COLO668 (cell line): ENCODE data around the gene CCT3.

ENCODE experiments used
- DNase-seq: peaks from one replicate; lab custom pipeline; 2025; ENCODE audit not compliant: unreplicated experiment; lab: John Stamatoyannopoulos, UW

The CCT3 gene

DNA sequence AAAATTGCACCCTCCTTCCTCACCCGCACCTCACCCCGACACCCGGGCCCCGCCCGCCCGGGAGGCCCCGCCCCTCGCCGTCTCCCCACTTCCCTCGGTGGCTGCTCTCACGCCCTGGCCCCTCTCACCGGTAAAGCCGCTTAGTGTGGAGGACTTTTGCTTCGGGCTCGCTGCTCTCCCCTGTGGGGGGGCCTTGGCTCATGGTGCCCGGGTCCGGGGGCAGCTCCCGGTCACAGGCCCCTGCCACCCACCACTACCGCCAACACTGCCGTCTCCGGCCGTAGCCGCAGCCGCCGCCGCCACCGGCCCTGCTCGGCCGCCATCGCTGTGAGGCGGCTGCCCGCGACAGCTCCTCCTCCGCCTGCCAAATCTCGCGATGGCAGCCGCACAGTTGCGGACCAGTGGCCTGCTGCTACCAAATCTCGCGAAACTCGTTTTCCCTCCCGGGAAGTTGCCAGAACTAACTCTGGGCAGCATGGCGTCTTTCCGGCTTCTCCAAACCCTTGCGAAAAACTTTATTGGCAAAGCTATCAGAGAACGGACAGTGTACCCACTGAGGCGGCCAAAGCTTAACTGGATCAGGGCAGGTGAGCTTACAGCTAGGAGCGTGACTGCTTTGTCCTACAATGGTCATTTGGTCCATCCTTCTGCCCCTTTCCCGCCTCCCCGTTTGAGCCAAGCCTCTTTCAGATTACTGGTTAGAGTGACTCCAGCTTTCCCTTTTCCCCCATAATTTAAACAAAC lies 55.4 kb downstream of the CCT3 start, which contains the start of gene SMG5:
Gene SMG5, minus strand, starts transcription at position 347 of the 744 bp plus-strand sequence. Its CDS starts 145 bp downstream, at position 202.
- DNase-seq: peak; percentile 98

DNA sequence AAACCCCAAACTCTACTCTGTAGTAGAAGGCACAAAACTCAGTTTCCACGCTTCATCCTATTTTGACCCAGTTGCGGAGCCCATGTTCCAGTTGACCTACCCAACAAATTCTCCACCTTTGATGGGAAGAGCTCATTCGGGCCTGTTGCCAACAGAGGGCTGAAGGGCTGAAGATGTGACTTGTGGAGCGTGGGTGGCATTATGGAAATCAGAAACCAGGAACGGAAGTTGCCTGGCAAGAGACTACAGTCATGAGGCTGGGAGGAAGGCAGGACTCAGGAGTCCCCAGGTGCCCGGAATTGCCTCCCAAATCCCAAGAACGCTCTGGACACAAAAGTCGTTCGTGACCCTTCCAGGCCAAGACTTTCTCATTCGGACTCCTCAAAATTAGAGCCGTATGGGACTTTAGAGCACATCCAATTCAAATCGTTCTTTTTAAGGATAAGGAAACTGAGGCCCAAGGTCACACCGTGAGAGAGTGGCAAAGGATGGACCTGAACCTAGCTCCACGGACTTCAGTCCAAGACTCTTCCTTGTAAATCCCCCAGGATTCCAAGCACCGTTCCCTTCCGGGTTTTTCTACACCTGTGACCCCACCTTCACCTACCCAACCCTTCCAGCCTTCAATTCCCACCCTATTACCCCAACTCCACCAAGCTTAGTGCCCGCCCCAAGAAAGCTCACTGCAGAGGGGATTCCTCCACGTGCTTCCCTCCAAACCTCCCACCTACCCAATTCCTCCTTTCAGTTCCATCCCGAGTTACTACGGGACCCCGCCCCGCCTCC lies 56.2 kb downstream of the CCT3 start:
- DNase-seq: peak; percentile 64

DNA sequence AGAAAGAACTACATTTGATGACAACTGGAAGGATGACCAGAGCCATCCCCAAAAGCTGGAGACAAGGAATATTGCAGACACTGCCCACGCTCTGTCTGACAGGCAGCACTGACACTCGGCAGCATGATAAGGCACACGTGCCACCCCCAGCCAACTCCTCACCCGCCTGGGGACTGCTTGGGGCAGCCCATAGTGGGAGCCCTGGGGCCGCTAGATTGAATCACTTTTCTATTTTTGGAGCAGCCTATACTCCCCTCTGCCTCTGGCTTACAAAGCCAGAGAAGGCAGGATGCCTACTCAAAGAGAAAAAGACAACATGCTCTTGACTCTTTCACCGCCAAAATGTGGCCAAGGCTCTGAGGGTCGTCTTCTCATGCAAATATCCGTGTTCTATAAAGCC lies 56.8 kb downstream of the CCT3 start:
- DNase-seq: peak; percentile 12

DNA sequence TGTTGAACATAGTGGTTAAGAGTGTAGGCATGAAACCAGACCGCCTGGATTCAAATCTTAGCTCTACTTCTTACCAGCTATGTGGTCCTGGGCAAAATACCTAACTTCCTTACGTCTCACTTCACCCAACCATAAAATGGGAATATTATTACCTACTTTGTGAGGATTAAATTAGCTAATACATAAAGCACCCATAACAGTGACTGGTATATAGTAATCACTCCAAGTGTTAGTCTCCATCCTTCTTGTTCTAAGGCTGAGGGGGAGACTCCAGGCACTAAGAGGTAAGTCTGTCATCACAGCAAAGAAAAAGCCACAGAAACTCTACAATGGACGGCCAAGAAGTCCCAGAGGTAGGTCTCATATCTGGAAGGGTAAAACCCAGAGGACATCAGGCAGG lies 58.3 kb downstream of the CCT3 start:
- no peak for DNase-seq

DNA sequence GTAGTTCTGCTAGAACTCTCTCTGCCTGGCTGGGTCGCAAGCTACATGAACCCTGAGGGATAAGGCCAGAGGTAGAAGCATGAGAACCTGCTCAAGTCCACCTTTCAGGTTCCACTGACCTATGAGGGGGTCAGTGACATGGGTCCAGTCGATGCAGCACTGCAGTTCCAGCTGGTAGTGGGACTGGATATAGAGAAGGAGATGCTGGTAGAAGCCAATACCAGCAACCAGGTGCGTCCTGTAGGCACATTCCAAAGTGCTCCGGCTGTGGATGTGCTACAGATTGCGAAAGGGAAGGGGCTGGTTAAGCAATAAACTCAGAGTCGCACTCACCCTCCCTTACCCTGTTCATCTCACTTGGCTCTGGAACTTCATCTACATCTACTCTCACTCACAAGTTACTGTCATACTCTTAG lies 61.1 kb downstream of the CCT3 start:
- no peak for DNase-seq

DNA sequence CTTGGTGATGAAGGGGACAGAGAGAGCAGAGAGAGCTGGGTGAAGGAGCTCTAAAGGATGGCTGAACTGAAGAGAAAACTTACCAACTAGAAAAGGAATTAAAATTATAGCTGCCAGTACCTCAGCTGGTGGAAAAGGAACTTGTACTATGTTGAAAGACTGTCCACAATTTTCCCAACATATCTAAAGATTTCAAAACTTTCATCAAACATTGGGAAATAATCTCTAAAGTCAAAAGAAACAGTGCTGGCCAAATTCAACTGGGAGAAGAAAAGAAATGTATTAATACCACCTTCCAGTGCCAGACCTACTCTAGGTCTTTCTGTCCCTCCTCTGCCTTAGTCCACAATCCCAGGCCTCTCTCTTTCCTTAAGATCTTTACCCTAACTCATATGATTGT lies 61.6 kb downstream of the CCT3 start:
- DNase-seq: no peak

DNA sequence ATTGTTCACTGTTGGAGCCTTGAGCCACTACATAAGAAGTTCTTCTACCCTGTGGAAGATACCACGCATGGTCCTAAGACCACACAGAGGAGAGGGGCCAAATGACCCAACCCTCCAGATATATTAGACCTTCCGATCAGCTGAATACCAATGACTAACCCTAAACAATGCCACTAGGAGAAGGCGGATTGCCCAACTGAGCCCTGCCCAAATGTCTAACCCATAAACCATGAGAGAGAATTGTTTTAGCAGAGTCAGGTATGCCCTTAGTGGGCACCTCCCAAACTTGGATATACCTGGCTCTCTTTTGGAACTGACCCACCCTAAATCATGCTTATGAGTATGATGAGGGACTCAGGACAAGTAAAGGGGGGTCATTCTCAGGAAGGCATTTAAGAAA lies 67.8 kb downstream of the CCT3 start:
- no peak for DNase-seq

DNA sequence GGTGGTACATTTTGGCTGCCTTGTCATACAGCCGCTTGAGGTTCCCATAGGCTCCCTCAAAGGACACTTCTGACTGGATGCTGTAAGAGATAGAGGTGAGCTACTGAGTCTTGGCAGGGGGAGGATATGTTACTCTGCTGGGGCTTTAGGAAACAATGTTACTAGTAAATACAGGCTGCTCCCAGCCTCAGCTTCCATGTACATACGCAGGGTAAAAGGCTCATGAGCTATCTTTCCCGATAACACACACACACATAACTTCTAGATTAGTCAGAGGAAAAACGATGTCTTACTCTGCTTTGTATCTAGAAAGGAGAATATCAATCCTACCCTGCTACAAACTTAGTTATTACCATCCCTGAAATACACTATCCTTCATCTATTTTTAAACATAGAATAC lies 69.8 kb downstream of the CCT3 start:
- DNase-seq: no peak

DNA sequence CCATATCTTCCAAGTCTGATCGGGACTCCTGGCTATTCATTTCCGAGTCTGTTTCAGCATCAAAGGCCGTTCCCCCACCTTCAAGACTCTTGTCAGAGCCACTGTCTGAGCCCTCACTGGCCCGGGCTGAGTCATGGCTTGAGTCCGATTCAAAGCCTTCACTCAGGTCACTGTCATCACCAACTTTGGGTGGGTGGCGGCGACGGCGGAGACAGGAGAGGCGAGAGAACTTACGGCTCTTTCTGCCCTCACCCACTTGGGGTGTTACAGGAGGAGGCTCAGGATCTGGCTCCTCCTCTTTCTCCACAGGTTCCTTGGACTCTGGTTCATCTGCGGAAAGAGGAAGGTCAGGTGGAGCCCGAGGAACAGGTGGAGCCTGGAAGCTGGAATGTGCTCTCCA lies 72.0 kb downstream of the CCT3 start:
- no peak for DNase-seq

DNA sequence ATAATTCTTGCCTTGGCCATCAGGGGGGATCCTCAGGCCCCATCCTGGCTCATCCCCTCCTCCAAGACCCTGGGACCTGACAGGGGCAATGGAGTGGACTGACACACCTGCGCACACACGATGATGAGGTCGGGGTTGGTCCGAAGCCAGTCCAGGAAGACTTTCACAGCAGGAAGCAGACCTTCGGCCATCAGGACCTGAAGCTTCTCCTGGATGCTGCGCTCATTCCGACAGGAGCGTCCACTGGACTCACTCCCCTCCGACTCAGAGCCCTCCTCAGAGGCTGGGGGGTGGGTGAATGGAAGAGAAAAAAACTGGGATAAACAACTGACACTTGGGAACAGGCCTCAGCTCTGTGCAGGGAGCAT lies 74.8 kb downstream of the CCT3 start:
- no peak for DNase-seq

DNA sequence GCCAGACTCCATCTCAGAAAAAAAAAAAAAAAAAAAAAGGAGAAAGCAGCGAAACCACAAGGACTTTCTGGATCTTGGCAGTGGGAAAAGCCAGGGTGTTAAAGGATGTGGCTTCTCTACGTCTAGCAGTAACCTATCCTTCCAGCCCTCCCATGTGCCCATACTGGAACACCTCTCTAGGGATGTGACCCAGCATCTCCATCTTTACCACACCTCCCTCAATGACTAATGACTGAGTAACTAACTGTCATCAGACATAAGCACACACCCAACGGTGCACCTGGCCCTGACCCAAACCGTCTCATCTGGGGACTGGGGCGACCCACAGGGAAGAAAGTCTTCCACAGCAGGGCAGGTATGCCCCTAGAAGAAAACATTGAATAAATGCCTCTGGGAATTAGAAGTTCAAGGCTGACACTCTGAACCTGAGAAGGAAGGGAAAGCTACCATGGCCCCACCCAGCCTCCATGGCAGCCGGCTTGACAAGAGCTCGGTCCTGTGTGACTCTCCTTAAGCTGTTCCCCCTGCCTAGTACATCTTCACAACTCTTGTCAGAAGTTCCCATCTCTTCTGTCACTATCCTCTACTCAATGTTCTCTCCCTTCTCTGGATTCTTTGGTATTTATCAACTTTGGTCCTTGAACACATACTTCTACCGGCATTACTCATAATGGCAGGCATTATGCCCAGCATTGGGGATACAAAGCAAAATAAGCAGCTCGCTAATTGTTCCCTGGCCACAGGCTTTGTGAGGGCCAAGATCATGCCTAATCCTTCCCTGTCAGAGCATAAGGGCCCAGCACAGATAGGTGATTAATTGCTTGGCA lies 75.4 kb downstream of the CCT3 start:
- DNase-seq: no peak

DNA sequence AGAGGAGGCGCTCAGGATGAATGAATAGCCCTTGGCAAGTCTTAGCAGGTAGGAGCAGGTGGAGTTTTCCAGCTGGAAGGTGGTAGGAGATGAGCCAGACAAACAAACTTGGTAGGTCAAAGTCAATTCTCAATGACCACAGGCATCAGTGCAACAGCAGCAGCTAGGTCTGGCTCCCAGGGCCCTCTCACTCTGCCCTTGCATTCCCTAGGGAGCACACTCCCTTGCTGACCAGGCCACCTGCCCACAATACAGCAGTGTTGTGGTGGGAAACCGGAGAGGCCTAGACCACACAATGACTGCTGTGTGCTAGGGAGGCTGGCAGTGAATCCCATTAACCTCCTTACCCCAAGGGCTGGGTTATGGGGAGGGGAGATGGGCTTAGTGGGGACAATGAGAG lies 77.2 kb downstream of the CCT3 start:
- DNase-seq: no peak

DNA sequence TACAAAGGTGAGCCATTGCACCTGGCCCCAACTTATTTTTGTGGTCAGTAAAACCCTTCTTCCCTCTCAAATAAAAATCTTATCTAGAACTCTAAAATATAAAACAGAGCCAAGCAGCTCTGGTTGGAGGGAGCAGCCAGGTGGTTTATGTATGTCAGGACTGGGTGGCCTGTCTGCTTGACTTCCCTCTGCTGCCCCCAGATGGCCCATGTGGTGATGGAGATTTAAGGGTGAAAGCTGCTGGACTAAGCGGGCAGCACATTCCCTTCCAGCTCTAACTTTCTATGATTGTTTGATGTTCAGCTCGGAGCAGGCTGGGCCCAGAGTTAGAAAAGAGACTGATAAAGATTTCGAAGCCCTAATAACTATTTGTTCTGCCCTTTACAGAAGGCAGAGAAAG lies 78.3 kb downstream of the CCT3 start:
- DNase-seq: no peak
